IMR-90 (cell line): ENCODE measurements around the gene LRRC47. TPM values are rescaled to one million over a fixed set of nuclear protein-coding genes. Genes with fewer than 3 reads are reported as not detected.

ENCODE experiments used
- ATAC-seq: fragments of 200-7000 bp; cut with Tn5 transposase; 2 replicates; pipeline ENCODE4 v1.9.1; 2020; ENCODE audit warnings: low read depth, mild to moderate bottlenecking, moderate library complexity
- BruUV-seq: library from RNA; stranded (reverse); fragments of 400-500 nt; replicated peaks from 2 replicates; lab custom pipeline; 2021; lab: Mats Ljungman, UMichigan
- CTCF ChIA-PET: fragments of 300-600 bp; formaldehyde crosslinking; extraction: SDS; loops from one replicate; lab custom pipeline; 2021; ENCODE audit warnings: antibody characterized with exemption; lab: Yijun Ruan, JAX
- POLR2A ChIA-PET: fragments of 300-600 bp; sonication (Branson Sonifier 250); formaldehyde crosslinking; loops from one replicate; lab custom pipeline; 2022; ENCODE audit warnings: antibody characterized with exemption; ENCODE audit not compliant: unreplicated experiment; lab: Charles Lee
- DNase-seq: peaks from one replicate; pipeline ENCODE4 v3.0.0; 2013
- H2AFZ ChIP-seq: replicated peaks from 2 replicates; pipeline ENCODE3; 2013; ENCODE audit warnings: low read length, mild to moderate bottlenecking; ENCODE audit not compliant: poor library complexity
- H2AK5ac ChIP-seq: 2 replicates; pipeline ENCODE4 v1.6.1; 2013; ENCODE audit warnings: low read depth, low read length, inconsistent platforms
- H2AK9ac ChIP-seq: replicated peaks from 2 replicates; pipeline ENCODE3; 2013; ENCODE audit warnings: mild to moderate bottlenecking, low read depth, low read length, moderate library complexity; ENCODE audit not compliant: poor library complexity
- H2BK120ac ChIP-seq: 2 replicates; pipeline ENCODE4 v1.6.1; 2013; ENCODE audit warnings: low read depth, low read length, inconsistent platforms
- H2BK15ac ChIP-seq: 3 replicates; pipeline ENCODE4 v1.6.1; 2013; ENCODE audit warnings: low read depth, low read length, inconsistent platforms
- H2BK20ac ChIP-seq: 2 replicates; pipeline ENCODE4 v1.6.1; 2013; ENCODE audit warnings: low read depth, mild to moderate bottlenecking, inconsistent platforms, low read length, moderate library complexity
- H2BK5ac ChIP-seq: 2 replicates; pipeline ENCODE4 v1.6.1; 2013; ENCODE audit warnings: mild to moderate bottlenecking, low read depth, low read length, inconsistent platforms; ENCODE audit not compliant: poor library complexity, severe bottlenecking
- H3K14ac ChIP-seq: replicated peaks from 2 replicates; pipeline ENCODE4 v1.6.1; 2013; ENCODE audit warnings: low read depth, low read length, inconsistent platforms
- H3K18ac ChIP-seq: 2 replicates; pipeline ENCODE4 v1.6.1; 2013; ENCODE audit warnings: low read depth, low read length, control low read depth
- H3K23ac ChIP-seq: 2 replicates; pipeline ENCODE4 v1.6.1; 2013; ENCODE audit warnings: low read depth, low read length, inconsistent platforms
- H3K27ac ChIP-seq: 2 replicates; pipeline ENCODE4 v1.5.1; 2013; ENCODE audit warnings: mild to moderate bottlenecking, control low read depth, low read length; ENCODE audit not compliant: insufficient read depth
- H3K27me3 ChIP-seq: 2 replicates; pipeline ENCODE4 v1.6.1; 2013; ENCODE audit warnings: low read length; ENCODE audit not compliant: control insufficient read depth, insufficient read depth
- H3K36me3 ChIP-seq: 2 replicates; pipeline ENCODE4 v1.6.1; 2013; ENCODE audit warnings: low read length, mixed read lengths; ENCODE audit not compliant: control insufficient read depth, insufficient read depth
- H3K4ac ChIP-seq: 2 replicates; pipeline ENCODE4 v1.6.1; 2013; ENCODE audit warnings: low read depth, low read length, inconsistent platforms
- H3K4me1 ChIP-seq: 2 replicates; pipeline ENCODE4 v1.6.1; 2013; ENCODE audit warnings: low read length, mixed read lengths; ENCODE audit not compliant: control insufficient read depth, insufficient read depth
- H3K4me2 ChIP-seq: 2 replicates; pipeline ENCODE4 v1.6.1; 2013; ENCODE audit warnings: low read depth, mild to moderate bottlenecking, control low read depth, low read length, moderate library complexity
- H3K4me3 ChIP-seq: 2 replicates; pipeline ENCODE4 v1.5.1; 2013; ENCODE audit warnings: low read depth, mild to moderate bottlenecking, control low read depth, low read length, moderate library complexity; ENCODE audit not compliant: insufficient read depth
- H3K56ac ChIP-seq: 2 replicates; pipeline ENCODE4 v1.6.1; 2013; ENCODE audit warnings: low read length, inconsistent platforms; ENCODE audit not compliant: insufficient read depth; ENCODE audit errors: extremely low read depth
- H3K79me1 ChIP-seq, 2 experiments: 2 replicates each; pipeline ENCODE4 v1.6.1; 2013; ENCODE audit warnings: low read length in 2 of 2, inconsistent platforms in 1 of 2, low read depth in 1 of 2
- H3K9ac ChIP-seq: 2 replicates; pipeline ENCODE4 v1.6.1; 2013; ENCODE audit warnings: low read depth, low read length, control low read depth
- H3K9me1 ChIP-seq: 2 replicates; pipeline ENCODE4 v1.6.1; 2013; ENCODE audit warnings: low read length, inconsistent platforms; ENCODE audit not compliant: insufficient read depth
- H3K9me3 ChIP-seq: 2 replicates; pipeline ENCODE4 v1.6.1; 2013; ENCODE audit warnings: low read length; ENCODE audit not compliant: control insufficient read depth, insufficient read depth
- H4K20me1 ChIP-seq: 2 replicates; pipeline ENCODE4 v1.6.1; 2013; ENCODE audit warnings: low read length, inconsistent platforms; ENCODE audit not compliant: insufficient read depth
- H4K5ac ChIP-seq: 2 replicates; pipeline ENCODE4 v1.6.1; 2013; ENCODE audit warnings: mild to moderate bottlenecking, low read depth, low read length, control low read depth
- H4K8ac ChIP-seq, 2 experiments: 2 replicates each; pipeline ENCODE4 v1.6.1; 2013; ENCODE audit warnings: low read depth in 2 of 2, low read length in 2 of 2, control low read depth in 1 of 2, inconsistent platforms in 1 of 2
- H4K91ac ChIP-seq: 2 replicates; pipeline ENCODE4 v1.6.1; 2013; ENCODE audit warnings: low read depth, low read length, inconsistent platforms; ENCODE audit not compliant: insufficient read depth
- BHLHE40 ChIP-seq: fragments of 150-350 bp; IDR thresholded peaks from 2 replicates; pipeline ENCODE4 v1.6.1; 2016; ENCODE audit warnings: mild to moderate bottlenecking, low read depth, low read length
- WGBS, 2 experiments: methylation state at CpG; one replicate each; pipeline versions ENCODE4 v1.1.5 to v1.1.7; 2013; ENCODE audit warnings: missing lambda C conversion rate in 2 of 2; ENCODE audit not compliant: insufficient read length in 1 of 2; ENCODE audit errors: extremely low coverage in 2 of 2; 5-methylcytosine and 5-hydroxymethylcytosine counted together
- dilution Hi-C: fragments of 300-500 bp; cut with HindIII; formaldehyde crosslinking; loops from one replicate; pipeline ENCODE4 v1.14.3; 2018; ENCODE audit warnings: low sequenced_read_pairs; ENCODE audit not compliant: unreplicated experiment
- in situ Hi-C: fragments of 300-500 bp; cut with MboI; formaldehyde crosslinking; loops from 3 replicates; pipeline ENCODE4 v1.14.3; 2019; ENCODE audit warnings: low sequenced_read_pairs, inconsistent platforms, mixed read lengths
- intact Hi-C: fragments of 100-400 bp; cut with micrococcal nuclease; formaldehyde crosslinking; loops from 2 replicates; pipeline ENCODE4 v1.10.0; 2022
- polyA plus RNA-seq, 3 experiments: library from polyadenylated mRNA; depleted of rRNA; stranded (reverse); fragments of >200 nt; gene quantifications; 2 replicates each; pipeline ENCODE4 v1.2.3, GENCODE V29; 2012; ENCODE audit warnings: low replicate concordance in 1 of 3
- total RNA-seq: library from RNA; depleted of rRNA; stranded (reverse); fragments of >200 nt; gene quantifications from 2 replicates; pipeline ENCODE4 v1.2.3, GENCODE V29; 2012
- TF ChIP-seq, protein P1 (sequence below): fragments of 150-350 bp; IDR thresholded peaks from 2 replicates; pipeline ENCODE4 v1.6.1; 2016; ENCODE audit warnings: low read depth, mild to moderate bottlenecking, low read length, moderate library complexity, borderline replicate concordance
- TF ChIP-seq, protein P2 (sequence below): conservative IDR thresholded peaks from 2 replicates; pipeline ENCODE4 v1.5.1; 2012; ENCODE audit warnings: mild to moderate bottlenecking, low read depth, low read length, improper control_type of control experiment

The LRRC47 gene
- total and polyA plus RNA-seq, 2 of the 4 experiments (the other 2 are of a cell fraction): 15.2 to 19.7 TPM

DNA sequence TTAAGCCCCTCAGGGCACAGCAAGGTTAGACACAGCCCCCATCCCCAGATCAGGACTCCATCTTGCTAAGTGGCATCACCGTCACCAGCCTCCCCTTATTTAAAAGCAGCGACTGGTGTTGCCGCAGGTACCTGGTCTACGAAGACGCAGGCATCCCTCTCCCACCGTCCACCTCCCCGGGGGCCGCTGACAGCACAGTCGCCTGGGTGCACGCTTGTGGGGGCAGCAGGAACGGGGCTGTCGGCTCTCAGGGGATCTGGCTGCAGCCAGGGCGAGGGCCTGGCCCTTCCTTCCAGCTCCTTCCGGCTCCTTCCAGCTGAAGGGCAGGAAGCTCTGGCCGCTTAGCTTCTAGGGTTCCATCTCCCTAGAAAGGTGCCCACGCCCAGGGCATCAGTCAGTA, 61.7 kb downstream of the LRRC47 start:
- no peak overlapping the region for H2AK9ac ChIP-seq
- no peaks in the 10 kb centered on the region for H3K79me1 ChIP-seq
- intact Hi-C loops: no loop called here
- H3K27me3 ChIP-seq: no peaks in the 10 kb centered on the region; the same call in 1 of the 2 replicates
- peaks cover 23% of the 10 kb centered on the region for H3K36me3 ChIP-seq
- H2BK20ac ChIP-seq: no peak overlapping the region
- no peaks in the 10 kb centered on the region for H4K20me1 ChIP-seq
- ChIA-PET CTCF (interaction anchor here (1.4 kb wide), 1 partner anchor 10 kb away, joined by 5 read pairs; no protein-coding TSS in a partner anchor), POLR2A (no interaction called here)
- H3K23ac ChIP-seq: no peak overlapping the region
- H2BK15ac ChIP-seq: no peak overlapping the region
- H3K56ac ChIP-seq: no peak overlapping the region
- H3K4me3 ChIP-seq: no peak overlapping the region
- no TSS peak for BruUV-seq
- 90% methylated on average over 7 of the region's 16 CpGs; no CpG with 5 or more reads in 1 of the 2 experiments for WGBS, 2 experiments
- in situ Hi-C loops: no loop called here
- no peaks in the 10 kb centered on the region for H3K4me1 ChIP-seq
- H3K4me2 ChIP-seq: no peak overlapping the region
- ATAC-seq: no peak
- no peak overlapping the region for H3K9ac ChIP-seq
- H3K9me1 ChIP-seq: no peaks in the 10 kb centered on the region
- no peak overlapping the region for H2AK5ac ChIP-seq
- no peak overlapping the region for H2BK120ac ChIP-seq
- no peak overlapping the region for H2AFZ ChIP-seq
- H4K5ac ChIP-seq: no peak overlapping the region
- H3K4ac ChIP-seq: no peak overlapping the region
- dilution Hi-C loops: no loop called here
- H3K18ac ChIP-seq: no peak overlapping the region
- TF ChIP-seq, protein P1, sequence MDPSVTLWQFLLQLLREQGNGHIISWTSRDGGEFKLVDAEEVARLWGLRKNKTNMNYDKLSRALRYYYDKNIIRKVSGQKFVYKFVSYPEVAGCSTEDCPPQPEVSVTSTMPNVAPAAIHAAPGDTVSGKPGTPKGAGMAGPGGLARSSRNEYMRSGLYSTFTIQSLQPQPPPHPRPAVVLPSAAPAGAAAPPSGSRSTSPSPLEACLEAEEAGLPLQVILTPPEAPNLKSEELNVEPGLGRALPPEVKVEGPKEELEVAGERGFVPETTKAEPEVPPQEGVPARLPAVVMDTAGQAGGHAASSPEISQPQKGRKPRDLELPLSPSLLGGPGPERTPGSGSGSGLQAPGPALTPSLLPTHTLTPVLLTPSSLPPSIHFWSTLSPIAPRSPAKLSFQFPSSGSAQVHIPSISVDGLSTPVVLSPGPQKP: no peak
- TF ChIP-seq, protein P2, sequence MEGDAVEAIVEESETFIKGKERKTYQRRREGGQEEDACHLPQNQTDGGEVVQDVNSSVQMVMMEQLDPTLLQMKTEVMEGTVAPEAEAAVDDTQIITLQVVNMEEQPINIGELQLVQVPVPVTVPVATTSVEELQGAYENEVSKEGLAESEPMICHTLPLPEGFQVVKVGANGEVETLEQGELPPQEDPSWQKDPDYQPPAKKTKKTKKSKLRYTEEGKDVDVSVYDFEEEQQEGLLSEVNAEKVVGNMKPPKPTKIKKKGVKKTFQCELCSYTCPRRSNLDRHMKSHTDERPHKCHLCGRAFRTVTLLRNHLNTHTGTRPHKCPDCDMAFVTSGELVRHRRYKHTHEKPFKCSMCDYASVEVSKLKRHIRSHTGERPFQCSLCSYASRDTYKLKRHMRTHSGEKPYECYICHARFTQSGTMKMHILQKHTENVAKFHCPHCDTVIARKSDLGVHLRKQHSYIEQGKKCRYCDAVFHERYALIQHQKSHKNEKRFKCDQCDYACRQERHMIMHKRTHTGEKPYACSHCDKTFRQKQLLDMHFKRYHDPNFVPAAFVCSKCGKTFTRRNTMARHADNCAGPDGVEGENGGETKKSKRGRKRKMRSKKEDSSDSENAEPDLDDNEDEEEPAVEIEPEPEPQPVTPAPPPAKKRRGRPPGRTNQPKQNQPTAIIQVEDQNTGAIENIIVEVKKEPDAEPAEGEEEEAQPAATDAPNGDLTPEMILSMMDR: no peak
- no peak for TF ChIP-seq BHLHE40
- no peaks in the 10 kb centered on the region for H3K9me3 ChIP-seq
- H3K27ac ChIP-seq: no peak overlapping the region
- no peak overlapping the region for H4K91ac ChIP-seq
- DNase-seq: no peak
- no peak overlapping the region for H2BK5ac ChIP-seq
- H3K14ac ChIP-seq: no peak overlapping the region
- no peak overlapping the region for H4K8ac ChIP-seq
